ENCODE results near the gene GRK5.

Gene GRK5

GRCh38 chr10:119351189-119351588 lies 143.8 kb downstream of the GRK5 start:
- Mint-ChIP-seq H3K27me3 (no peaks in the 10 kb centered on the region), H3K36me3 (peaks cover 26% of the 10 kb centered on the region), H3K27ac (no peak overlapping the region)

GRCh38 chr10:119352042-119352441 lies 144.7 kb downstream of the GRK5 start:
- no peak overlapping the region for H3K27ac Mint-ChIP-seq
- no peaks in the 10 kb centered on the region for H3K27me3 Mint-ChIP-seq
- peaks cover 26% of the 10 kb centered on the region for H3K36me3 Mint-ChIP-seq
- peaks cover 6% of the 10 kb centered on the region for H3K9me3 Mint-ChIP-seq (ENCODE audit: low read depth)
- H3K4me3 Mint-ChIP-seq, result no peak overlapping the region
- peaks cover 2% of the 10 kb centered on the region for H3K4me1 Mint-ChIP-seq (ENCODE audit: low read depth)

More at GRCh38 chr10:119351189-119351588, 143.8 kb downstream of the GRK5 start:
- peaks cover 4% of the 10 kb centered on the region for H3K9me3 Mint-ChIP-seq (ENCODE audit: low read depth)
- peaks cover 2% of the 10 kb centered on the region for H3K4me1 Mint-ChIP-seq (ENCODE audit: low read depth)
- H3K4me3 Mint-ChIP-seq, result no peak overlapping the region

GRCh38 chr10:119352807-119353206 lies 145.4 kb downstream of the GRK5 start:
- Mint-ChIP-seq H3K4me1 (ENCODE audit: low read depth) (no peaks in the 10 kb centered on the region), H3K9me3 (ENCODE audit: low read depth) (peaks cover 6% of the 10 kb centered on the region), H3K4me3 (no peak overlapping the region), H3K27me3 (no peaks in the 10 kb centered on the region), H3K27ac (no peak overlapping the region), H3K36me3 (peaks cover 24% of the 10 kb centered on the region)

- Mint-ChIP-seq H3K27me3 (no peaks in the 10 kb centered on the region), H3K36me3 (peaks cover 20% of the 10 kb centered on the region), H3K9me3 (ENCODE audit: low read depth) (peaks cover 6% of the 10 kb centered on the region), H3K4me1 (ENCODE audit: low read depth) (no peaks in the 10 kb centered on the region), H3K27ac (no peak overlapping the region), H3K4me3 (no peak overlapping the region)
Measured at GRCh38 chr10:119353421-119353820, 146.1 kb downstream of the GRK5 start.

- peaks cover 11% of the 10 kb centered on the region for H3K36me3 Mint-ChIP-seq
- H3K27me3 Mint-ChIP-seq, result no peaks in the 10 kb centered on the region
- H3K9me3 Mint-ChIP-seq (ENCODE audit: low read depth), result peaks cover 6% of the 10 kb centered on the region
- no peak overlapping the region for H3K4me3 Mint-ChIP-seq
- peaks cover 5% of the 10 kb centered on the region for H3K4me1 Mint-ChIP-seq (ENCODE audit: low read depth)
- no peak overlapping the region for H3K27ac Mint-ChIP-seq
Measured at GRCh38 chr10:119355930-119356329, 148.6 kb downstream of the GRK5 start.

- Mint-ChIP-seq H3K27me3 (no peaks in the 10 kb centered on the region), H3K4me3 (no peak overlapping the region), H3K36me3 (peaks cover 15% of the 10 kb centered on the region), H3K4me1 (ENCODE audit: low read depth) (peaks cover 5% of the 10 kb centered on the region), H3K9me3 (ENCODE audit: low read depth) (peaks cover 6% of the 10 kb centered on the region), H3K27ac (no peak overlapping the region)
Measured at GRCh38 chr10:119357412-119358151, 150.2 kb downstream of the GRK5 start.

GRCh38 chr10:119358152-119358512 lies 150.8 kb downstream of the GRK5 start:
- Mint-ChIP-seq H3K4me1 (ENCODE audit: low read depth) (peaks cover 5% of the 10 kb centered on the region), H3K9me3 (ENCODE audit: low read depth) (peaks cover 6% of the 10 kb centered on the region), H3K27ac (no peak overlapping the region), H3K27me3 (no peaks in the 10 kb centered on the region), H3K36me3 (peaks cover 12% of the 10 kb centered on the region), H3K4me3 (no peak overlapping the region)

- peaks cover 5% of the 10 kb centered on the region for H3K4me1 Mint-ChIP-seq (ENCODE audit: low read depth)
- peaks cover 12% of the 10 kb centered on the region for H3K36me3 Mint-ChIP-seq
- peaks cover 6% of the 10 kb centered on the region for H3K9me3 Mint-ChIP-seq (ENCODE audit: low read depth)
- no peak overlapping the region for H3K4me3 Mint-ChIP-seq
- no peak overlapping the region for H3K27ac Mint-ChIP-seq
- no peaks in the 10 kb centered on the region for H3K27me3 Mint-ChIP-seq
Measured at GRCh38 chr10:119358567-119358966, 151.2 kb downstream of the GRK5 start.

GRCh38 chr10:119359025-119359424 lies 151.7 kb downstream of the GRK5 start:
- Mint-ChIP-seq H3K27me3 (no peaks in the 10 kb centered on the region), H3K4me3 (no peak overlapping the region), H3K4me1 (ENCODE audit: low read depth) (peaks cover 5% of the 10 kb centered on the region), H3K27ac (no peak overlapping the region), H3K9me3 (ENCODE audit: low read depth) (peaks cover 6% of the 10 kb centered on the region), H3K36me3 (peaks cover 12% of the 10 kb centered on the region)

- peaks cover 5% of the 10 kb centered on the region for H3K4me1 Mint-ChIP-seq (ENCODE audit: low read depth)
- H3K4me3 Mint-ChIP-seq, result no peak overlapping the region
- peaks cover 6% of the 10 kb centered on the region for H3K9me3 Mint-ChIP-seq (ENCODE audit: low read depth)
- peaks cover 12% of the 10 kb centered on the region for H3K36me3 Mint-ChIP-seq
- no peaks in the 10 kb centered on the region for H3K27me3 Mint-ChIP-seq
- no peak overlapping the region for H3K27ac Mint-ChIP-seq
Measured at GRCh38 chr10:119360181-119360921, 153.0 kb downstream of the GRK5 start.

GRCh38 chr10:119361037-119361436 lies 153.7 kb downstream of the GRK5 start:
- no peaks in the 10 kb centered on the region for H3K27me3 Mint-ChIP-seq
- no peak overlapping the region for H3K4me3 Mint-ChIP-seq
- no peak overlapping the region for H3K27ac Mint-ChIP-seq
- peaks cover 3% of the 10 kb centered on the region for H3K9me3 Mint-ChIP-seq (ENCODE audit: low read depth)
- peaks cover 5% of the 10 kb centered on the region for H3K4me1 Mint-ChIP-seq (ENCODE audit: low read depth)
- H3K36me3 Mint-ChIP-seq, result peaks cover 8% of the 10 kb centered on the region

GRCh38 chr10:119362122-119362521 lies 154.8 kb downstream of the GRK5 start:
- Mint-ChIP-seq H3K9me3 (ENCODE audit: low read depth) (no peaks in the 10 kb centered on the region), H3K36me3 (peaks cover 6% of the 10 kb centered on the region), H3K27ac (no peak overlapping the region), H3K4me3 (no peak overlapping the region), H3K4me1 (ENCODE audit: low read depth) (peaks cover 5% of the 10 kb centered on the region), H3K27me3 (no peaks in the 10 kb centered on the region)

GRCh38 chr10:119364645-119365600 lies 157.6 kb downstream of the GRK5 start:
- H3K27ac Mint-ChIP-seq, result no peak overlapping the region
- H3K9me3 Mint-ChIP-seq (ENCODE audit: low read depth), result no peaks in the 10 kb centered on the region
- H3K4me3 Mint-ChIP-seq, result no peak overlapping the region
- peaks cover 6% of the 10 kb centered on the region for H3K36me3 Mint-ChIP-seq
- peaks cover 3% of the 10 kb centered on the region for H3K4me1 Mint-ChIP-seq (ENCODE audit: low read depth)
- H3K27me3 Mint-ChIP-seq, result no peaks in the 10 kb centered on the region

GRCh38 chr10:119365773-119366599 lies 158.6 kb downstream of the GRK5 start:
- Mint-ChIP-seq H3K36me3 (peaks cover 6% of the 10 kb centered on the region), H3K9me3 (ENCODE audit: low read depth) (no peaks in the 10 kb centered on the region), H3K27ac (no peak overlapping the region), H3K4me1 (ENCODE audit: low read depth) (peaks cover 4% of the 10 kb centered on the region), H3K27me3 (no peaks in the 10 kb centered on the region), H3K4me3 (no peak overlapping the region)
